Smooth muscle cell (in vitro differentiated cells): ENCODE data around the gene KIF21B. TPM values are rescaled to one million over a fixed set of nuclear protein-coding genes. Genes with fewer than 3 reads are reported as not detected.

Experiments
- DNase-seq: peaks from one replicate; lab custom pipeline; 2025; ENCODE audit not compliant: unreplicated experiment; lab: John Stamatoyannopoulos, UW
- H2AFZ ChIP-seq: fragments of 200-600 bp; sonication (generic); 2 replicates; pipeline ENCODE4 v1.6.0; 2016; ENCODE audit warnings: antibody characterized with exemption, low read depth, mild to moderate bottlenecking
- H3F3A ChIP-seq: fragments of 200-600 bp; sonication (generic); 2 replicates; pipeline ENCODE4 v1.6.0; 2017; ENCODE audit warnings: antibody characterized with exemption, low read depth
- H3K27ac ChIP-seq: fragments of 200-600 bp; sonication (generic); 2 replicates; pipeline ENCODE4 v1.5.1; 2016; ENCODE audit warnings: low read depth, mild to moderate bottlenecking
- H3K27me3 ChIP-seq: fragments of 200-600 bp; sonication (generic); 2 replicates; pipeline ENCODE4 v1.6.1; 2016; ENCODE audit warnings: low read depth, mild to moderate bottlenecking
- H3K36me3 ChIP-seq: fragments of 200-600 bp; sonication (generic); 2 replicates; pipeline ENCODE4 v1.5.1; 2016; ENCODE audit warnings: low read depth
- H3K4me1 ChIP-seq: fragments of 200-600 bp; sonication (generic); 2 replicates; pipeline ENCODE4 v1.5.1; 2016; ENCODE audit warnings: low read depth
- H3K4me2 ChIP-seq: fragments of 200-600 bp; sonication (generic); 2 replicates; pipeline ENCODE4 v1.6.0; 2016; ENCODE audit warnings: mild to moderate bottlenecking
- H3K4me3 ChIP-seq: fragments of 200-600 bp; sonication (generic); 2 replicates; pipeline ENCODE4 v1.5.1; 2016; ENCODE audit warnings: mild to moderate bottlenecking
- H3K79me2 ChIP-seq: fragments of 200-600 bp; sonication (generic); 2 replicates; pipeline ENCODE4 v1.6.0; 2016; ENCODE audit warnings: low read depth, mild to moderate bottlenecking
- H3K9ac ChIP-seq: fragments of 200-600 bp; sonication (generic); 2 replicates; pipeline ENCODE4 v1.6.0; 2016; ENCODE audit warnings: low read depth
- H3K9me3 ChIP-seq: fragments of 200-600 bp; sonication (generic); replicated peaks from 2 replicates; pipeline ENCODE4 v1.5.1; 2016; ENCODE audit warnings: low read depth
- H4K20me1 ChIP-seq: fragments of 200-600 bp; sonication (generic); 2 replicates; pipeline ENCODE4 v1.6.0; 2016; ENCODE audit warnings: low read depth
- WGBS: methylation state at CpG from one replicate; pipeline ENCODE4 v1.1.7; 2016; ENCODE audit warnings: low lambda C conversion rate; 5-methylcytosine and 5-hydroxymethylcytosine counted together
- polyA plus RNA-seq: library from polyadenylated mRNA; unstranded; fragments of >200 nt; fragmentation: Nextera tagmentation; extraction: Ambion mirVana; gene quantifications from 2 replicates; pipeline ENCODE4 v1.2.1, GENCODE V29; 2016
- total RNA-seq: library from RNA; depleted of rRNA; stranded (reverse); fragments of >200 nt; gene quantifications from 2 replicates; pipeline ENCODE4 v1.2.3, GENCODE V29; 2014
- TF ChIP-seq, protein P1 (sequence below): fragments of 200-600 bp; sonication (generic); IDR thresholded peaks from 2 replicates; pipeline ENCODE4 v1.5.1; 2017; ENCODE audit warnings: borderline replicate concordance, mild to moderate bottlenecking, antibody characterized with exemption; ENCODE audit not compliant: insufficient read depth, poor library complexity, severe bottlenecking

The KIF21B gene
- total and polyA plus RNA-seq, 2 experiments from 2014 or later: 1.0 to 1.9 TPM

DNA sequence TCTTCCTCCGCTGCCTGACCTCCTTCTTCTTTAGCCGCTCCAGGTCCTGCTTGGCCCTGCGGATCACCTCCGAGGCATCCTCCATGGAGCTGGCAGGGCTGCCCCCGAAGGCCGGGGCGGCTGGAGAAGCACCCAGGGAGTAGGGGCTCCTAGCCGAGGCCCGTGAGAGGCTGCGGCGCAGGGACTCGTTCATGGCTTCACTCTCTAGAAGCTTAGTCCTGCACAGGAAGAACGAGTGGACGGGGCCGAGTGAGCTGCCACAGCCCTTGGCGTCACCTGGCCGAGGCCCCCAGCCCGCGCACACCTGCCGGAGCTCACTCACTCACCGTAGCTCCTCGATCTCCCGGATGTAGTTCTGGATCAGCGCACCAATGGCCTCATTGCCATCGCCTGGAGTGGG lies 23.1 kb downstream of the KIF21B start:
- TF ChIP-seq, protein P1, sequence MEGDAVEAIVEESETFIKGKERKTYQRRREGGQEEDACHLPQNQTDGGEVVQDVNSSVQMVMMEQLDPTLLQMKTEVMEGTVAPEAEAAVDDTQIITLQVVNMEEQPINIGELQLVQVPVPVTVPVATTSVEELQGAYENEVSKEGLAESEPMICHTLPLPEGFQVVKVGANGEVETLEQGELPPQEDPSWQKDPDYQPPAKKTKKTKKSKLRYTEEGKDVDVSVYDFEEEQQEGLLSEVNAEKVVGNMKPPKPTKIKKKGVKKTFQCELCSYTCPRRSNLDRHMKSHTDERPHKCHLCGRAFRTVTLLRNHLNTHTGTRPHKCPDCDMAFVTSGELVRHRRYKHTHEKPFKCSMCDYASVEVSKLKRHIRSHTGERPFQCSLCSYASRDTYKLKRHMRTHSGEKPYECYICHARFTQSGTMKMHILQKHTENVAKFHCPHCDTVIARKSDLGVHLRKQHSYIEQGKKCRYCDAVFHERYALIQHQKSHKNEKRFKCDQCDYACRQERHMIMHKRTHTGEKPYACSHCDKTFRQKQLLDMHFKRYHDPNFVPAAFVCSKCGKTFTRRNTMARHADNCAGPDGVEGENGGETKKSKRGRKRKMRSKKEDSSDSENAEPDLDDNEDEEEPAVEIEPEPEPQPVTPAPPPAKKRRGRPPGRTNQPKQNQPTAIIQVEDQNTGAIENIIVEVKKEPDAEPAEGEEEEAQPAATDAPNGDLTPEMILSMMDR: no peak
- no peaks in the 10 kb centered on the region for H3K36me3 ChIP-seq
- no peak overlapping the region for H3K9ac ChIP-seq
- no peak overlapping the region for H2AFZ ChIP-seq
- no peak for DNase-seq
- no peak overlapping the region for H3K4me2 ChIP-seq
- H4K20me1 ChIP-seq: no peaks in the 10 kb centered on the region
- H3F3A ChIP-seq: no peaks in the 10 kb centered on the region
- H3K27ac ChIP-seq: no peak overlapping the region
- no peaks in the 10 kb centered on the region for H3K4me1 ChIP-seq
- WGBS: 96% methylated on average over 25 of the region's 25 CpGs
- no peak overlapping the region for H3K4me3 ChIP-seq
- no peaks in the 10 kb centered on the region for H3K79me2 ChIP-seq
- H3K27me3 ChIP-seq: no peaks in the 10 kb centered on the region
- H3K9me3 ChIP-seq: no peaks in the 10 kb centered on the region

DNA sequence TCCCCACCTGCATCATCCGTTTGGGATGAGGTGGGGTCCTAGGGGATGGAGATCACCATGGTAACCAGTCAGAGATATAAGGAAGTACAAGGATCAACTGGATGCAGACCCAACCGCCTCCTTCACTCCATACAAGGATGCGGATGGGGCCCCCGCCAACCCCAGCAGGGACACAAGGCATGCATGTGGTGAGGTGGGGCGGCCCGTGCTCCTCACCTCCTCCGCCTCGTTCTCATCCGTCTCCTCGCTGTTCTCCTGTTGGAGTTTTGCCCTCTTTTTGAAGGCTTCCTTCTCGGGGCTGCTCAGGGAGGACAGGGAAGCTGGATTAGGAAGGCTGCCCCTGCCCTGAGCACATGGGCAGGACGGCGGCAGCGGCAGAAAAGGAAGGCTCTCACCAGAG lies 23.8 kb downstream of the KIF21B start:
- TF ChIP-seq, protein P1: no peak
- H2AFZ ChIP-seq: no peak overlapping the region
- no peaks in the 10 kb centered on the region for H3K4me1 ChIP-seq
- H3K9ac ChIP-seq: no peak overlapping the region
- 91% methylated on average over 13 of the region's 14 CpGs for WGBS
- H3K79me2 ChIP-seq: no peaks in the 10 kb centered on the region
- no peaks in the 10 kb centered on the region for H3K9me3 ChIP-seq
- H3K4me3 ChIP-seq: no peak overlapping the region
- H3K27ac ChIP-seq: no peak overlapping the region
- H3F3A ChIP-seq: no peaks in the 10 kb centered on the region
- no peaks in the 10 kb centered on the region for H3K27me3 ChIP-seq
- H3K36me3 ChIP-seq: no peaks in the 10 kb centered on the region
- no peak for DNase-seq
- H3K4me2 ChIP-seq: no peak overlapping the region
- H4K20me1 ChIP-seq: no peaks in the 10 kb centered on the region

DNA sequence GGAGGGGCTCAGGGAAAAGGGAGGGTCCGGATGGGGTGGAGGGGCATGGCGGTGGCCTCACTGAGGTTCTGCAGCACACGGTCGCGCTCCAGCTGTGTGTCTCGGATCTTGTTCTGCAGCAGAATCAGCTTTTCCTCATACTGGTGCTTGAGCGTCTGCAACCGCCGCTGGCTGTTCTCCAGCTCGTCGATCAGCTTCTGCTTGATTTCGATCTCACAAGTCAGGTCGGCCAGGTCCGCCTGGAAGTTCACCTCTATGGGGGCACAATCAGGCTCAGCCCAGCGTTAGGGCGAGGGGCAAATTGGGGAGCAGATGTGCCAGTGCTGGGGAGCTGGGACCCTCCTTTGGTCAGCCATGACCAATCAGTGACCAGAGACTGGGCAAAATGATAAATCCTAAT lies 25.2 kb downstream of the KIF21B start:
- WGBS: 94% methylated on average over 16 of the region's 16 CpGs
- Histone ChIP-seq H2AFZ (no peak overlapping the region), H3F3A (no peaks in the 10 kb centered on the region), H3K36me3 (no peaks in the 10 kb centered on the region), H3K9me3 (no peaks in the 10 kb centered on the region), H3K4me1 (no peaks in the 10 kb centered on the region), H3K27me3 (no peaks in the 10 kb centered on the region), H3K4me2 (no peak overlapping the region), H3K27ac (no peak overlapping the region), H3K79me2 (no peaks in the 10 kb centered on the region), H3K9ac (no peak overlapping the region), H4K20me1 (no peaks in the 10 kb centered on the region), H3K4me3 (no peak overlapping the region)
- TF ChIP-seq, protein P1: no peak
- DNase-seq: no peak

DNA sequence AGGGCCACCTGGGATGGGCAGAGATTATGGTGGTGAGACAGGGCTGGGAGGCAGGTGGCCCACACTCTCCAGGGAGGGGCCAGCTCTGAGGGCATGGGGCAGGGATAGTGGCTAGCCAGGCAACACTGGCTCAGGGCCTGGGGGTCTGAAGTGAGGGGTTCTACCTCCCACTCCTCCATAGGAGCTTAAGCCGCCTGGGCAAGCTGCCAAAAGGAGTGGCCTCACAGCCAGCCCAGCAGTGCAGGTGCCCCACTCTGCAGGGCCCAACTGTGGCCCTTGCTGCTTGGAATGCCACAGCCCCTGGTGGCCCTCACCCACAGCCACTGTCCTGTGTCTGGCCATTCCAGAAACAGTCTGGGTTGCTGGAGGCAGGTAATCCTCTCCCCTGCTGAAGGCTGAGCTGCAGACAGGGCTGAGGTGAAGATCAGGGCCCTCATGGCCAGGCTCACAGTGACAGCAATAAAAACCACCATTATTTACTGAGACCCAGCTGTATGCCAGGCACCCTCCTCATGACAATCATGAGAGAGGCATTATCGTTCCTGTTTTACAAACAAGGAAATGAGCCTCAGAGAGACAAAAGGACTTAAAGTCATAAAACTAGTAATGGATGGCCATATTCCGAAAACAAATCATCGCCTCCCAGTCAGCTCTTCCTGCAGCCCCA lies 31.0 kb downstream of the KIF21B start:
- Histone ChIP-seq H3K27ac (no peak overlapping the region), H3K36me3 (no peaks in the 10 kb centered on the region), H3K27me3 (no peaks in the 10 kb centered on the region), H4K20me1 (no peaks in the 10 kb centered on the region), H3K4me3 (no peak overlapping the region), H2AFZ (no peak overlapping the region), H3K9me3 (no peaks in the 10 kb centered on the region), H3K4me1 (no peaks in the 10 kb centered on the region), H3K4me2 (no peak overlapping the region), H3K79me2 (no peaks in the 10 kb centered on the region), H3K9ac (no peak overlapping the region), H3F3A (no peaks in the 10 kb centered on the region)
- TF ChIP-seq, protein P1: no peak
- no peak for DNase-seq
- 87% methylated on average over 4 of the region's 4 CpGs for WGBS
